GM12892 (cell line): ENCODE measurements around the gene DNAJC3.
A peak's percentile ranks its signal among the peaks of the same experiment; 100 is the strongest.

Experiments used
- DNase-seq: peaks from one replicate; pipeline ENCODE4 v3.0.0; 2011; ENCODE audit not compliant: insufficient read length
- FAIRE-seq: peaks from 2 replicates; lab custom pipeline; 2011; peaks lifted over from hg19 to GRCh38; lab: Jason Lieb, UNC
- POLR2A ChIP-seq: IDR thresholded peaks from 2 replicates; pipeline ENCODE4 v1.6.1; 2011; ENCODE audit warnings: low read depth, low read length, control low read depth
- POLR2AphosphoS5 ChIP-seq: IDR thresholded peaks from 2 replicates; pipeline ENCODE4 v1.6.1; 2011; ENCODE audit warnings: low read depth, low read length, control low read depth
- TAF1 ChIP-seq: IDR thresholded peaks from 2 replicates; pipeline ENCODE4 v1.6.1; 2011; ENCODE audit warnings: low read depth, mild to moderate bottlenecking, control low read depth, low read length, borderline replicate concordance

Gene DNAJC3

DNA sequence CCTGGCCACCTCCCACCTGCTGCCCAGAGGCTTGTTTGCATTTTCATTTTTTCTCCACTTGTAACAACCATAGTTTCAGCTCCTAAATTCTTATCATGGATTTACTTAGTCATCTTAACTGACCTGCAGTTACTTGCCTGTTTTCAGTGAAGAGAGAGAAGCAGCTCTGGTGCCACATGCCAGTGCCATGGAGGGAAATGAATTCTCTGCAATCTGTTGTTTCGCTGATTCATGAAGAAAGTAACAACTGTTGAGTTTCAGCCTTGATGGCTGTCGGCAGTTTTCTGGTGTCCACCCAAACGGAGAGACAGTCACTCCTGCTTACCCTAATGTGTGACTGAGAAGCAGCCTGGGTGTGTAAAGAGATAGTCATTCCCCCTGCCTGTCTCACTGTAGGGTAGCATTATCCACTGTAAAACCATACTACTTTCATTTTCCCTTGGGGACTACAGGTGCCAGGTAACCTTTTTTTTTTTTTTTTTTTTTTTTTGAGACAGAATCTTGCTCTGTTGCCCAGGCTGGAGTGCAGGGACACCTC is 116.1 kb downstream of the DNAJC3 start:
- DNase-seq (no peak), FAIRE-seq (no peak)
- TF ChIP-seq POLR2A (no peak), POLR2AphosphoS5 (no peak), TAF1 (no peak)

DNA sequence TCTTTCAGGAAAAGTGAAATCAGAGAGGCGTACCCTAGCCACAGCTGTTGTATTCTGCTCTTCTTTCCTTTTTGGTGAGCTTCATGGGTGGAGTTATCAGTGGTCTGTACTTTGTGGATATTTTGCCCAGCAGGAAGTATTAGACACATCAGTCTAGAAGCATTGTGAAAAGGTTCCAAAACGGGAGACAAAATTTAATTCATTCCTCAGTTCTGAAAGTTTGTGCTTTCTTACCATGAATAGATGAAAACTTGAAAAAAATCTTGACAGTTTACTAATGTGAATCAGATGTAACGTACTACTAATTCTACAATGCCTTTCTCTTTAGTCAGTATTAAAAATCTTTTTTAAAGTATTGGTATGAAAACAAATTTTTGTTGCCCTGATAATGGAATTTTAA is 116.8 kb downstream of the DNAJC3 start:
- no peak for DNase-seq
- no peak for TF ChIP-seq TAF1
- no peak for FAIRE-seq

DNA sequence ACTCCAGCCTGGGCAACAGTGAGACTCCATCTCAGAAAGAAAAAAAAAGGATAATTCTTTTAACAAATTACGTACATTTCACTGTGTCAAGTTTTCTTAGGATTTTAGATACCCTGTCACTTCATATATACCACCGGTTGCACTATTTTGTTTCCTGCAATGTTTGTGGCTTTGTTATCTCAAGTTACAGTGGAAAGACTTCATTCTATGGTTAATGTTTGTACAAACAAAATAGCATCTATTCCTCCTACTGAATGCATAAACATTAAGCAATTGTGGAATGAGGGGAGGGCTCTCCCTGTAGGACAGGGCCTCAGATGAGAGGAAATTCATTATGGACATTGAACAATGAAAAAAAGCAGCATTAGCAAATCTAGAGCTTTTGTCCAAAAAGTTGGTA is 120.1 kb downstream of the DNAJC3 start:
- FAIRE-seq (no peak), DNase-seq (no peak)
- TF ChIP-seq TAF1 (no peak), POLR2AphosphoS5 (no peak)

DNA sequence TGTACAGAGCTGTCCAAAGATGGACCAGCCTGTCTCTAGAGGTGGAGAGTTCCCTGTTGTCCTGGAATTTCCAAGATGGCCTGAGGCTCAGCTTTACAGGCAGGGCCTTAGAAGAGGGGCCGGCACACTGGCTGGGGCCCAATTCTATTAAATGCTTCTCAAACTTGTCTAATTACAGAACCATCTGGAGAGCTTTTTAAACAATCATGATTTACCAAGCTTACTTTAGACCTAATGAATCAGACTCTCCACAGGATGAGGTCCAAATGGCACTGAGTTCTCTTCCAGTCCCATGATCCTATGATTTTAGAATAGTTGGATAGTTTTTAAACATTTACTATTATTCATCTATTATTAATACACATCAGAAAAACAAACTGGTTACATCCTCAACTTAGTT is 123.5 kb downstream of the DNAJC3 start:
- FAIRE-seq, result no peak
- no peak for DNase-seq
- no peak for TF ChIP-seq TAF1
- TF ChIP-seq POLR2A, result no peak
- no peak for TF ChIP-seq POLR2AphosphoS5

DNA sequence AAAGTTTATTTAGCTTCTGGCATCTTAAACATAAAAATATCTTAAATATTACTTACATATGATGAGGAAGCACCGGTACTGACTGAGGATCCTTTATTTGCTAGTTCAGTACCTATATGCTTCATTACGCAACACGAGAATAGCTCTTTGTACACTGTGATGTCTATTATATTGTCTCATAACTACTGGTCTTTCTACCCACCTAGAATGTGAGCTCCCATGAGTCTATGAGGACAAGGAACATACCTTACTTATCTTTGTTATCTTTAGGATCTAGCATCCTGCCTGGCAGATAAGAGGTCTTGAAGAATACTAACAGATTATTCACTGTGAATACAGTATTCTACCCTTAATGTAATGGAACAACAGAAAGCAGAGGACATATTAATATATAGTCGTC is 124.9 kb downstream of the DNAJC3 start:
- DNase-seq, result no peak
- TF ChIP-seq POLR2A (no peak), TAF1 (no peak), POLR2AphosphoS5 (no peak)
- no peak for FAIRE-seq

DNA sequence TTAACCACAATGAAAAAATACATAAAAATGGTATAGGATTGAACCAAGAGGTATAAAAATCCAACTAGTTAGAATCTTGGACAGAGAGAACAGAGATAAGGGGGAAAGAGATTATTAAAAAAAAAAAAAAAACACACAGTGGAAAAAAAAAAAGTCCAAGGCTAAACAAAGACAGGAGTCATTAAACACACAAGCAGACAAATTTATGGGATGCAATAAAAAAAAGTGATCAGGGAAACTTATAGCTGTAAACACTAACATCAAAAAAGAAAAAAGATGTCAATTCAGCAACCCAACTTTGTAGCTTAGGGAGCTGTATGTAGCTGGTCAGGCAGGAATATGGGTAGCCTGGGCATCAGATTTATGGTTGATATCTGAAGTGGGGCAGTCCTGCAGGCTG is 129.0 kb downstream of the DNAJC3 start:
- DNase-seq (no peak), FAIRE-seq (no peak)
- TF ChIP-seq POLR2A, result no peak
- TF ChIP-seq POLR2AphosphoS5, result no peak
- no peak for TF ChIP-seq TAF1

DNA sequence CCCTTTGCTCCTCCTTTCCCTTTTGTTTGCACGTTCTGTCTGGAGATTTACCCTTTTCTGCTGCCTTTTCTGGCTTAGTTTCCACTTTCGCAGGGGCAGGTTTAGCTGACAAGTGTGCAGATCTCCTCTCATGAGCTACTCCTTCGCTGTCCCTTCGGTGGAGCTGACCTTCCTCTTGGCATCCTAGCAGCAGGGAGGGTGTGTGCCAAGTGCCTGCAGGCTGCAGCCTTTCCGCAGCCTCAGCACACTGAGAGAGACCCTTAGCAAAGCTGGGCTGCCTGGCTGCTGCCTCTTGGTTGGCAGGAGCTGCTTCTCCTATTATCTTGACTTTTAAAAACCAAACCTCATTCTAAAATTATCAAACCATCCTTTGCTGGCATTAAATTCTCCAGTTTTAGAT is 132.5 kb downstream of the DNAJC3 start:
- no peak for DNase-seq
- no peak for TF ChIP-seq POLR2AphosphoS5
- TF ChIP-seq TAF1, result no peak
- FAIRE-seq, result no peak

DNA sequence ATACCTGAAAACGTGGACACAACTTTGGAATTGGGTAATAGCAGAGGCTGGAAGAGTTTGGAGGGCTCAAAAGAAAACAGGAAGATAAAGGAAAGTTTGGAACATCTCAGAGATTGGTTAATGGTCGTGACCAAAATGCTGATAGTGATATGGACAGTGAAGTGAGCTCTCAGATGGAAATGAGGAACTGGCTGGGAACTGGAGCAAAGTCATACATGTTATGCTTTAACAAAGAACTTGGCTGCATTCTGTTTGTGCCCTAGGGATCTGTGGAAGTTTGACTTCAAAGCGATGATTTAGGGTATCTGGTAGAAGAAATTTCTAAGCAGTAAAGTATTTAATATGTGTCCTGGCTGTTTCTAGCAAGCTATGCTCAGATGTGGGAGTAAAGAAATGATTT is 136.2 kb downstream of the DNAJC3 start:
- FAIRE-seq (no peak), DNase-seq (no peak)
- TF ChIP-seq POLR2A, result no peak
- no peak for TF ChIP-seq TAF1
- TF ChIP-seq POLR2AphosphoS5, result no peak

DNA sequence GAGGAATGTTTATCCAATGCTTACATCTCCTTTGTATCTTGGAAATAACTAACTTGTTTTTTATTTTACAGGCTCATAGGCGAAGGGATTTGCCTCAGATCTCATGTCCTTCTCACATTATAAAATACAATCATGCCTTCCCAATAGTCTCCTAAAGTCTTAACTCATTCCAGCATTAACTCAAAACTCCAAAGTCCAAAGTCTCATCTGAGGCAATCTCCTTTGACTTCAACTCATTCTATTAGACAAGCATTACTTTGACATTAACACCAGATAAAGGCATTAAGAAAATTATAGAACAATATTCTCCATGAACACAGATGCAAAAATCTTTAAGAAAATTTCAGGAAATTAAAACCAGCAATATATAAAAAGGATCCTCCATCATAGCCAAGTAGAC is 137.6 kb downstream of the DNAJC3 start:
- TF ChIP-seq POLR2AphosphoS5, result no peak
- TF ChIP-seq POLR2A, result no peak
- TF ChIP-seq TAF1, result no peak
- DNase-seq, result no peak
- FAIRE-seq, result no peak

DNA sequence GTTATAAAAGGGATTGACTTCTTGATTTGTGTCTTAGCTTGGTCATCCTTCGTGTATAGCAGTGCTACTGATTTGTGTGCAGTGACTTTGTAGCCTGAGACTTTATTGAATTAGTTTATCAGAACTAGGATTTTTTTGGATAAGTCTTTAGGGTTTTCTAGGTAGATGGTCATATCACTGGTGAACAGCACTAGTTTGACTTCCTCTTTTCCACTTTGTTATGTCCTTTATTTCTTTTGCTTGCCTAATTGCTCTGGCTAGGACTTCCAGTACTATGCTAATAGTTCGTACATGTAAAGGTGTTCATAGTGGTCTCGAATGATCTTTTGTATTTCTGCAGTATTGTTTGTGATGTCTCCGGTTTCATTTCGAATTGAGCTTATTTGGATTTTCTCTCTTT is 145.4 kb downstream of the DNAJC3 start:
- DNase-seq (no peak), FAIRE-seq (no peak)
- TF ChIP-seq TAF1 (no peak), POLR2A (no peak), POLR2AphosphoS5 (no peak)

DNA sequence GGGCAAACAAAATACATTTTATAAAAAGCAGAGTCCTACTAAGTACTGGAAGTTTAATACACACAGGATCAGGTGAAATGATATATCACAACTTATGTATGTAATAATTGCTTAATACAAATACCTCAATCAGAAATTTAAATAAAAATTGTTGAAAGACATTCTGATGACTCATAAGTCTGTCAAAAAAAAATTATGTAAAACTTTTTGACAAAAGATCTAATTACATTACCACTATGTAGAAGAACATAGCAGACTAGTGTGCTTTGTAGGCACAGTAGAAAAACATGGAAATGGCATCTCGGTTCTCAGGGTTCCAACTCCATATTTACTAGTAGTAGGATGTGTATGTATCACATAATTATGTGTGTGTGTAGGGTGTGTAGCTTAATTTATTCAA is 156.2 kb downstream of the DNAJC3 start:
- FAIRE-seq (no peak), DNase-seq (no peak)
- TF ChIP-seq POLR2AphosphoS5 (no peak), TAF1 (no peak), POLR2A (no peak)

DNA sequence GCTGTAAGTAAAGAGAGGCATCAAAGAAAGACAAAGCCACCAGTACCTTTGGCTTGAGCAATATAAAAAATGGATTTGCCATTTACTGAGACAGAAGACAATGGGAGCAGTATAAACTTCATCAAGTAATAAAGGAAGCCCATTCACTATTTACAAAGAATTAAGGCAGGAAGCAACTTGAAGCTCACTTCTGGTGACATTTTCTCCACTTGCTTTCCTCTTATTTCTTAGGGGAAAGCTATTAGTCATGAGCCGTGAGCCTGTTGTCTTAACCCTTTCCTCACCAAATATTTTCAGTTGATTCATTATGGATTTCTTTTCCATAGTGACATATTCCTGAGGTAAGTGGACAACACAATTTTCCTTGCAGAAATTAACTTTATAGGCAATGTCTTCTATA is 156.8 kb downstream of the DNAJC3 start:
- DNase-seq, result no peak
- peak; percentile 66 for FAIRE-seq
- TF ChIP-seq TAF1 (no peak), POLR2A (no peak), POLR2AphosphoS5 (no peak)

DNA sequence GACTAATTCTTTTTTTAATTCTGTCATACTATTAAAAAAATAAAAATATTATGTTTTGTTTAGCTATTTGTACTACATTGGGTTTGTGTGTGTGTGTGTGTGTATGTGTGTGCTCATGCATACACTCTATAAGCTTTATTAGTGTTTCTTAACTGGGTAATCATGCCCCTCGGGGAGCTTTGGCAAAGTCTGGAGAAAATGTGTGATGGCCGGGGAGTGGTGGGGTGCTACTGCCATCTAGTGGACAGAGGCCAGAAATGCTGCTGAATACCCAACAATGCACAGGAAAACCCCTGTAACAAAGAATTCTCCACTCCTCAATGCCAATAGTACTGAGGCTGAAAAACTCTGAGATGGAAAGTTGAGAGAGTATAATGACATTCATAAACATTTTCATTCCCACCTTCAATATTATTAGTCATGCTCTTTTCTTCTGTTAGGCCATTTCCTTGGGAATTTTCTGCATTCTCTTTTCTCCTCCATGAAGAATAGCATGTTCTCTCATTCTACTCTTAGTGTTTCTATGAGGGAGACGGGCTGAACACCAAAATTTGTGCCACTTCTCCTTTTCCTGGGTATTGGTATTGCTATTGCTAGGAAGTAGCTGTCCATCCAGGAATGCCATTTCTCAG is 157.3 kb downstream of the DNAJC3 start:
- DNase-seq (peak; percentile 1), FAIRE-seq (peak; percentile 86)
- TF ChIP-seq TAF1, result no peak
- TF ChIP-seq POLR2AphosphoS5, result no peak
- TF ChIP-seq POLR2A, result no peak
